Measurements from ENCODE around the gene HS6ST3.

The HS6ST3 gene

GRCh38 chr13:96159725-96160124 lies 69.8 kb downstream of the HS6ST3 start:
- TF ChIP-seq TEAD4 (IDR thresholded peaks at IDR 0.05) (no peak), EP300 (IDR thresholded peaks at IDR 0.05; ENCODE audit: borderline replicate concordance) (no peak), NFIC (IDR thresholded peaks at IDR 0.05) (no peak), MAX (IDR thresholded peaks at IDR 0.05) (no peak), FOXM1 (IDR thresholded peaks at IDR 0.05; ENCODE audit: borderline replicate concordance, low read depth) (no peak), ZBTB7A (IDR thresholded peaks at IDR 0.05; ENCODE audit: low read depth) (no peak), TCF12 (IDR thresholded peaks at IDR 0.05; ENCODE audit: low read depth) (no peak)

- TF ChIP-seq CEBPB (IDR thresholded peaks at IDR 0.05) (no peak), EP300 (IDR thresholded peaks at IDR 0.05; ENCODE audit: borderline replicate concordance) (no peak), RAD21 (IDR thresholded peaks at IDR 0.05; ENCODE audit: low read depth) (no peak), USF1 (IDR thresholded peaks at IDR 0.05) (no peak), YY1 (IDR thresholded peaks at IDR 0.05; ENCODE audit: low read depth) (no peak), CREB1 (IDR thresholded peaks at IDR 0.05; ENCODE audit: low read depth) (no peak), ZBTB7A (IDR thresholded peaks at IDR 0.05; ENCODE audit: low read depth) (no peak), TEAD4 (IDR thresholded peaks at IDR 0.05) (no peak)
Observed at GRCh38 chr13:96161141-96161540, 71.2 kb downstream of the HS6ST3 start.

GRCh38 chr13:96165840-96166239 lies 75.9 kb downstream of the HS6ST3 start:
- no peak for TF ChIP-seq YY1 (IDR thresholded peaks at IDR 0.05; ENCODE audit: low read depth)

DNA sequence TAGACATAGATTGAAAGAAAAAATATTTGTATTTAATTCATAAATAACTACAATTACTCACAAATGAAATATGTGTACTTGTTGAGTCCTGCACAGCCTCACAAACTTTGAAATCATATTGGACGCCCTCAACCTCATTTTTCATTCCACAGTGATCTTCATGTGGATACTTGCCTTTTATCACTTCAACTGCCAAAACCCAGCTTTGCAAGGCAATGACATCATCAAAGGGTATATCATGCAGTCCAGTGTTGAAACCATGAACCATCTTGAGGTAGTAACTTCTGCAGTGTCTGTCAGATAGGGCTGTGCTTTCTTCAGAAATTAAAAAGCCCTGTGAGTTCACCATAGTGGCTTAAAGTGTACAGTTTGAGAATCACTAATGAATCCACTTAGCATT lies 82.2 kb downstream of the HS6ST3 start:
- TF ChIP-seq TEAD4 (IDR thresholded peaks at IDR 0.05), result no peak
- TF ChIP-seq TAF1 (IDR thresholded peaks at IDR 0.05; ENCODE audit: low read depth), result no peak
- no peak for TF ChIP-seq RAD21 (IDR thresholded peaks at IDR 0.05; ENCODE audit: low read depth)
- TF ChIP-seq USF1 (IDR thresholded peaks at IDR 0.05), result no peak
- no peak for TF ChIP-seq CEBPB (IDR thresholded peaks at IDR 0.05)
- TF ChIP-seq NFIC (IDR thresholded peaks at IDR 0.05), result no peak
- no peak for TF ChIP-seq CREB1 (IDR thresholded peaks at IDR 0.05; ENCODE audit: low read depth)
- TF ChIP-seq YY1 (IDR thresholded peaks at IDR 0.05; ENCODE audit: low read depth), result no peak
- no peak for TF ChIP-seq FOXM1 (IDR thresholded peaks at IDR 0.05; ENCODE audit: borderline replicate concordance, low read depth)

GRCh38 chr13:96178759-96179158 lies 88.9 kb downstream of the HS6ST3 start:
- TF ChIP-seq EP300 (IDR thresholded peaks at IDR 0.05; ENCODE audit: borderline replicate concordance) (no peak), EGR1 (IDR thresholded peaks at IDR 0.05) (no peak), TEAD4 (IDR thresholded peaks at IDR 0.05) (no peak), NFIC (IDR thresholded peaks at IDR 0.05) (0 out of 2 replicates have a peak, but pooled peaks have one; percentile 8)

- TF ChIP-seq YY1 (IDR thresholded peaks at IDR 0.05; ENCODE audit: low read depth) (no peak), RAD21 (IDR thresholded peaks at IDR 0.05; ENCODE audit: low read depth) (no peak), TCF12 (IDR thresholded peaks at IDR 0.05; ENCODE audit: low read depth) (no peak), TAF1 (IDR thresholded peaks at IDR 0.05; ENCODE audit: low read depth) (no peak), ZBTB7A (IDR thresholded peaks at IDR 0.05; ENCODE audit: low read depth) (no peak), TEAD4 (IDR thresholded peaks at IDR 0.05) (no peak), FOXM1 (IDR thresholded peaks at IDR 0.05; ENCODE audit: borderline replicate concordance, low read depth) (no peak), MAX (IDR thresholded peaks at IDR 0.05) (no peak)
Observed at GRCh38 chr13:96179309-96179708, 89.4 kb downstream of the HS6ST3 start.

- TF ChIP-seq CEBPB (IDR thresholded peaks at IDR 0.05) (no peak), USF1 (IDR thresholded peaks at IDR 0.05) (no peak), NFIC (IDR thresholded peaks at IDR 0.05) (no peak), EGR1 (IDR thresholded peaks at IDR 0.05) (no peak), TAF1 (IDR thresholded peaks at IDR 0.05; ENCODE audit: low read depth) (no peak), TEAD4 (IDR thresholded peaks at IDR 0.05) (no peak), RAD21 (IDR thresholded peaks at IDR 0.05; ENCODE audit: low read depth) (no peak), CREB1 (IDR thresholded peaks at IDR 0.05; ENCODE audit: low read depth) (no peak), FOXM1 (IDR thresholded peaks at IDR 0.05; ENCODE audit: borderline replicate concordance, low read depth) (no peak)
Observed at GRCh38 chr13:96181911-96182310, 92.0 kb downstream of the HS6ST3 start.

- TF ChIP-seq TEAD4 (IDR thresholded peaks at IDR 0.05) (no peak), TCF12 (IDR thresholded peaks at IDR 0.05; ENCODE audit: low read depth) (no peak), NFIC (IDR thresholded peaks at IDR 0.05) (no peak), EGR1 (IDR thresholded peaks at IDR 0.05) (no peak), ZBTB7A (IDR thresholded peaks at IDR 0.05; ENCODE audit: low read depth) (no peak), EP300 (IDR thresholded peaks at IDR 0.05; ENCODE audit: borderline replicate concordance) (no peak), RAD21 (IDR thresholded peaks at IDR 0.05; ENCODE audit: low read depth) (no peak), TAF1 (IDR thresholded peaks at IDR 0.05; ENCODE audit: low read depth) (no peak), REST (IDR thresholded peaks at IDR 0.05; ENCODE audit: low read depth) (no peak), CREB1 (IDR thresholded peaks at IDR 0.05; ENCODE audit: low read depth) (no peak), CEBPB (IDR thresholded peaks at IDR 0.05) (no peak), USF1 (IDR thresholded peaks at IDR 0.05) (no peak), YY1 (IDR thresholded peaks at IDR 0.05; ENCODE audit: low read depth) (no peak), MAX (IDR thresholded peaks at IDR 0.05) (no peak), FOXM1 (IDR thresholded peaks at IDR 0.05; ENCODE audit: borderline replicate concordance, low read depth) (no peak)
Observed at GRCh38 chr13:96185818-96186217, 95.9 kb downstream of the HS6ST3 start.
